ENCODE results near the gene COPB1.
"Not testable (repeated sequence)": the region's sequence is repeated elsewhere in the genome, so short reads cannot be mapped to it uniquely, and the experiment has no call there.

Gene COPB1

GRCh38 chr11:14499560-14500180 is at the start of gene COPB1:
Gene COPB1, minus strand, starts transcription at chr11:14499811. Its CDS starts 883 bp downstream, at chr11:14498928.
- peak; percentile 95 for DNase-seq

GRCh38 chr11:14547440-14547839 is 47.8 kb upstream of the COPB1 start:
- no peak for DNase-seq

- DNase-seq: no peak
Observed at GRCh38 chr11:14546672-14547071, 47.1 kb upstream of the COPB1 start.

- no peak for DNase-seq
Observed at GRCh38 chr11:14544611-14545010, 45.0 kb upstream of the COPB1 start.

GRCh38 chr11:14543260-14543659 is 43.6 kb upstream of the COPB1 start:
- no peak for DNase-seq

GRCh38 chr11:14542324-14542723 is 42.7 kb upstream of the COPB1 start:
- no peak for DNase-seq

GRCh38 chr11:14541192-14541947 is 41.8 kb upstream of the COPB1 start:
- DNase-seq: no peak

GRCh38 chr11:14539982-14540421 is 40.4 kb upstream of the COPB1 start:
- no peak for DNase-seq

GRCh38 chr11:14538926-14539554 is 39.4 kb upstream of the COPB1 start:
- no peak for DNase-seq

- DNase-seq: no peak
Observed at GRCh38 chr11:14538271-14538925, 38.8 kb upstream of the COPB1 start.

GRCh38 chr11:14537134-14537599 is 37.6 kb upstream of the COPB1 start:
- peak; percentile 50 for DNase-seq

GRCh38 chr11:14535166-14535565 is 35.6 kb upstream of the COPB1 start:
- DNase-seq: not testable (repeated sequence)

GRCh38 chr11:14529951-14530350 is 30.3 kb upstream of the COPB1 start:
- no peak for DNase-seq

GRCh38 chr11:14529321-14529720 is 29.7 kb upstream of the COPB1 start:
- no peak for DNase-seq

- no peak for DNase-seq
Observed at GRCh38 chr11:14522801-14523200, 23.2 kb upstream of the COPB1 start.

- no peak for DNase-seq
Observed at GRCh38 chr11:14522245-14522644, 22.6 kb upstream of the COPB1 start.

GRCh38 chr11:14520747-14521151 is 21.1 kb upstream of the COPB1 start:
- no peak for DNase-seq

GRCh38 chr11:14519917-14520746 is 20.5 kb upstream of the COPB1 start, which contains the start of gene PSMA1:
Gene PSMA1, minus strand, starts transcription at chr11:14520386. Its CDS starts 87 bp downstream, at chr11:14520299.
- peak; percentile 94 for DNase-seq

GRCh38 chr11:14519597-14519916 is 19.9 kb upstream of the COPB1 start:
- no peak for DNase-seq

GRCh38 chr11:14518820-14519219 is 19.2 kb upstream of the COPB1 start:
- no peak for DNase-seq

GRCh38 chr11:14513800-14514199 is 14.2 kb upstream of the COPB1 start:
- no peak for DNase-seq

GRCh38 chr11:14506532-14506931 is 6.9 kb upstream of the COPB1 start:
- DNase-seq: no peak

Data from stimulated activated CD8-positive, alpha-beta memory T cell treated with anti-CD3 and anti-CD28 coated beads, Interleukin-4, amount 100 ng/mL, for 48 hours (primary cell).